ENCODE data around the gene GPX4. TPM values are rescaled to one million over a fixed set of nuclear protein-coding genes. Genes with fewer than 3 reads are reported as not detected.

Gene GPX4
- total RNA-seq, 1 donor from 2014 or later, result 205 TPM

DNA sequence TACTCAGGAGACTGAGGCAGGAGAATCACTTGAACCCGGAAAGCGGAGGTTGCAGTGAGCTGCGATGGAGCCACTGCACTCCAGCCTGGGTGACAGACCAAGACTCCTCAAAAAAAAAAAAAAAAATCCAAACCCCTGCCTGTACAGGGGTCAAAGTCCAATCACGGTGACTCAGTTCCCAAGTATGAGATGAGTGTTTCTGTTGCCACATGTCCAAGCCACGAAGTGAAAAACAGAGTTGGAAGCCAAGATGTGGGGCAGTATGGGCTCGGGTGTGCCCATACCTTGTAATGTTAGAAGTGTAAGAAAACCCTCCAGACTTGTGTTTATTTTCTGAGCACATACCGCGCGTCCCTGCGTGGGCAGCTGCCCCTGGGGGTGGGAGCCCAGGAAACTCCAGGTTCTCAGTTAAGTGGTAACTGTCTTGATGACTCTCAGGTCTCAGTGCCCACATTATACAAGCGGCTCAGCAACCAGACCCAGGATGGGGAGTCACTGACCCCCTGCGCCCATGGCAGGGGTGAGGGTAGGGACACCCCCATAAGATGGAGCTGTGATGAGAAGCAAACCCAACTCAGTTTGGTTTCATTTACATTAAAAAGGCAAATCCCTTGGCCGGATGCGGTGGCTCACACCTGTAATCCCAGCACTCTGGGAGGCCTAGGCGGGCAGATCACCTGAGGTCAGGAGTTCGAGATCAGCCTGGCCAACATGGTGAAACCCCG lies 1.2 kb upstream of the GPX4 start:
- DNase-seq (ENCODE audit: low read depth), result peak; percentile 100

DNA sequence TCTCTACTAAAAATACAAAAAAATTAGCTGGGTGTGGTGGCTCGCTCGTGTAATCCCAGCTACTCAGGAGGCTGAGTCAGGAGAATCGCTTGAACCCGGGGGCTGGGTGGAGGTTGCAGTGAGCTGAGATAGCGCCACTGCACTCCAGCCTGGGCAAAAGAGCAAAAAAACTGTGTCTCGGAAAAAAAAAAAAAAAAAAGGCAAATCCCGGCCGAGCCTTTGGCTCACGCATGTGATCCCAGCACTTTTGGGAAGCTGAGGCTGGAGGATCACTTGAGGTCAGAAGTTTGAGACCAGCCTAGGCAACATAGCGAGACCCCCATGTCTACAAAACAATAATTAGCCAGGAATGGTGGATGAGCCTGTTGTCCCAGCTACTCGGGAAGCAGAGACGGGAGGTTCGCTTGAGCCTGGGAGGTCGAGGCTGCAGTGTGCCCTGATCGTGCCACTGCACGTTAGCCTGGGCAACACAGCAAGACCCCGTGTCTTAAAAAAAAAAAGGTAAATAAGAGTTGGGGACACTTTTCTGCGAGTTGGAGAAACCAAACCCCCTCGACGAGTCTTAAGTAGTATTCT lies 574 bp upstream of the GPX4 start:
- DNase-seq (ENCODE audit: low read depth), result peak; percentile 19

DNA sequence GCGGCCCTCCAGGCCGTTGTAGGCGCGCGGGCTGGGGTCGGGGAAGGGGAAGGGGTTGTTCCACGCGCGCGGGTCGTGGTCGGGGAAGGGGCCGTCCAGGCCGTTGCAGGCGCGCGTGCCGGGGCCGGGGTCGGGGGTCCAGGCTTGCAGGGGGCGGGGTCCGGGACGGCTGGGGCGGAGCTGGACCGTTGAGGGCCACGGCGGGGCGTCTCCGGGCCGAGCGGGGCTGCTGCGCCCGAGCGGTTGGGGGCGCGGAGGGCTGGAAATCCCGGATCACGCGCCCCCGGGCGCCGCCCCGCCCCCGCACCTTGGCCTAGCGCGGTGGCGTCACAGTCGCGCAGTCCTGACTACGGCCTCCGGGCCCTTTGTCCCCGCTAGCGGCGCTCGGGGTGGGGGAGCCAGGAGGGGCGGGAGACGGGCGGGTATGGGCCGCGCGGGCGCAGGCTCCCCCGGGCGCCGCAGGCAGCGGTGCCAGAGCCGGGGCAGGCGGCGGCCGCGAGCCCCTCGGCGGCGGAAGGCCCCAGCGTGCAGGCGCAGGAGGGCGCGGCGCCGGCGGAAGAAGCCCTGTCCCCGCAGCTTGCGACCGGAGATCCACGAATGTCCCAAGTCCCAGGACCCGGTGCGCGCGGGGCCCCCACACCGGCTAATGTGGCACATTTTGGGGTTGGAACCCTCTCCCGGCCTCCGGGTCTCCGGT lies 665 bp downstream of the GPX4 start:
- DNase-seq (ENCODE audit: low read depth), result peak; percentile 33

DNA sequence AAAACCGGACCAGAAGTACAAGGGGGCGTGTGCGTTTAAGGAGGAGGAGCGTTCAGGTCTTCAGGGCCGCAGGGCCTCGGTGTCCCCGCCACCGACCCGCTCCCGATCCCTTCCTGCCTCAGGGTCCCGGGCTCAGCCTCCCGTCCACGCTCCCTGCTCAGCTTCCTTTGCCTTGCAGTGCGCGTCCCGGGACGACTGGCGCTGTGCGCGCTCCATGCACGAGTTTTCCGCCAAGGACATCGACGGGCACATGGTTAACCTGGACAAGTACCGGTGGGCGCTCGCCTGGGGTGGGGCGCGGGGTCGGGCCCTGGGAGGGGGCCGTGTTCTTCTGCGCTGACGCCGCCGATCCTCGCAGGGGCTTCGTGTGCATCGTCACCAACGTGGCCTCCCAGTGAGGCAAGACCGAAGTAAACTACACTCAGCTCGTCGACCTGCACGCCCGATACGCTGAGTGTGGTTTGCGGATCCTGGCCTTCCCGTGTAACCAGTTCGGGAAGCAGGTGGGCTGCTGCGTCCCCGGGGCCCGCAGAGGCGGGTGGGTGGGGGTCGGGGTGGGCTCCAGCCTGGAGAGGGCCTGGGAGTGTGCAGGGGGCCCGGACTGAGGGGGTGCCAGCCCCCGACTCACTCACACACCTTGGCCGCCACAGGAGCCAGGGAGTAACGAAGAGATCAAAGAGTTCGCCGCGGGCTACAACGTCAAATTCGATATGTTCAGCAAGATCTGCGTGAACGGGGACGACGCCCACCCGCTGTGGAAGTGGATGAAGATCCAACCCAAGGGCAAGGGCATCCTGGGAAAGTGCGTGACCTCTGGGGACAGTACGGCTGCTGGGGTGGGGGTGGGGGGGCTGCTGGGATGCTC lies 1.4 kb downstream of the GPX4 start:
- DNase-seq (ENCODE audit: low read depth), result peak; percentile 18

DNA sequence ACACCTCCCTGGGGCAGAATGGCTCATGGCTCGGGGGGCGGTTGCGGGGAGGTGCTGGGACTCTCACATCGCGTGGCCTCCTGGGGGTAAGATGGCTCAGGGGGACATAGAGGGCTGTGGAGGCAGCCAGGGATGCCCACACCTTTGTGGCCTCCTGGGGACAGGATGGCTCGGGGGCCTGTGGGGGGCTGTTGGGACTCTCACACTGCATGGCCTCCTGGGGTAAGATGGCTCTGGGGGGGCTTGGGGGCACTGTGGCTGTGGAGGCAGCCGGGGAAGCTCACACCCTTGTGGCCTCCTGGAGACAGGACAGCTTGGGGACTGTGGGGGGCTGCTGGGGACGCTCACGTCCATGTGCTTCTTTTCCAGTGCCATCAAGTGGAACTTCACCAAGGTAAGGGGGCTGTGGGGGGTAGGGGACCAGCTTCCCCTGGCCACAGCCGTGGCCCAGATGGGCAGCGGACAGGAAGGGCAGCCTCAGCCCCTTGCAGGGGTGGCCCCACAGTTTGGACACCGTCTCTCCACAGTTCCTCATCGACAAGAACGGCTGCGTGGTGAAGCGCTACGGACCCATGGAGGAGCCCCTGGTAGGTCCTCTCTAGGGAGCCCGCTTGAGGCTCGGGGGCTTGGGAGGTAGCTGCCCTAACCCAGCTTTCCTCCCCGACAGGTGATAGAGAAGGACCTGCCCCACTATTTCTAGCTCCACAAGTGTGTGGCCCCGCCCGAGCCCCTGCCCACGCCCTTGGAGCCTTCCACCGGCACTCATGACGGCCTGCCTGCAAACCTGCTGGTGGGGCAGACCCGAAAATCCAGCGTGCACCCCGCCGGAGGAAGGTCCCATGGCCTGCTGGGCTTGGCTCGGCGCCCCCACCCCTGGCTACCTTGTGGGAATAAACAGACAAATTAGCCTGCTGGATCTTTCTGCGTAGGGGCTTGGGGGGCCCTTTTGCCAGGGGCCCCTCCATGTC lies 2.4 kb downstream of the GPX4 start:
- DNase-seq (ENCODE audit: low read depth), result no peak

DNA sequence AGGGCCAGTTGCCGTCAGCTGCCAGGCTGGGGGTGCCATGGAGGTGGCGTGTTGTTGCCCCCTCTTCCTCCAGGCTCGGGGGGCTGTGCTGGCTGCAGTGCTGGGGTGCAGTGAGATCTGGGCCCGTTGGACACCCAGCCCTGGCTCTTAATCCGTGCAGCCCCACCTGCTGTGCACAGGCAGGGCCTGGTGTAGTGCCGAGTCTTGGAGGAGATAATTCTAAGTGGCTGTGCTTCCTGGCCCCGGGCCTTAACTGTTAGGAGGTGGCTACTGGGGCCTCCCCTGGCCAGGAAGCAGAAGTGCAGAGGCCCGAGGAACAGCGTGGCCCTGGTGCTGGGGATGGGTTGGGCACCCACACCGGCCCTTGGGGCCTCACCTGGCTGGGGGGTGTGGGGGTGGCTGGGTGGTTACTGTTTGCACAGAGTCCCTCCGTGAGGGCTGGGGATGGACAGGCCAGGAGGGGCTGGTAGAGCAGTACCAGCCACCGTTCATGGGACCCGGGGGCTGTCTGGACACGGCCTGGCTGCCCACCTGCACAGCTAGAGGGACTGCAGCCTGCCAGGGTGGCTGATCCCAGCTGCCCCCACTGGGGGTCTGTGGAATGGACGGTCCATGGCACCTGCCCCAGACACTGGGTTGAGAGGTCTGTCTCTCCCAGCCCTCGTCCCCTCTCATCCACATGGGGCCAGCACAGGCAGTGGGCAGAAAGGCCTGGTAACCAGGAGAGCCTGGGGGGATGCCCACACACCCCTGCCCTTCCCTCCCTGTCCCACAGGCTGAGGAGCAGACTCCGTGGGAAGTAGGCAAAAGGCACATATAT lies 3.3 kb downstream of the GPX4 start:
- DNase-seq (ENCODE audit: low read depth), result peak; percentile 38

DNA sequence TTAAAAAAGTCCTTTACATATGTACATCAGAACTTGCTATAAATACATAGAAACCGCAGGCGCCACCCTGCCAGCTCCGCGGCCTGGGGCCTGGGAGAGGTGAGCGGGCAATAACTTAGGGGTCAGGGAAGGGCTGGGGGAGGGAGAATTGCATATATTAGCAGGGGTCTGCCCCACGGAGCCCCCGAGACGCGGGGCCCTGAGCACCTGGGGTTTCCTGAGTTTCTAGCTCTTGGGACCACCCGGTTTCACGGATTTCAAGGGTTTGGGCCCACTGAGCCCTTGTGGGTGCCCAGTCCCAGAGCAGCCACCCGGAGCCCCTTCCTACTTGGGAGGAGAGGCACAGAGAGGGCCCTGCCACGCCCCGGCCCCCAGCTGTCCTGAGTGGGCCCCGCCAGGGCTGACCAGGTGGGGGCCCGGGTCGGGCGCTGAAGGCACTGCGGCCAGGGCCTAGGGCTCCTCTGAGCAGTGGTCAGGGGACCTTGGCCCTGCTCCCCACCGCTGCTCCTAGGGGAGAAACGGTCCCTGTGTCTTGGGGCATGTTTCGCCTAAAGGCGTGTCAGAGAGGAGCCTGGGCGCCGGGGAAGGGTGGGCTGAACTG lies 4.0 kb downstream of the GPX4 start:
- no peak for DNase-seq (ENCODE audit: low read depth)

DNA sequence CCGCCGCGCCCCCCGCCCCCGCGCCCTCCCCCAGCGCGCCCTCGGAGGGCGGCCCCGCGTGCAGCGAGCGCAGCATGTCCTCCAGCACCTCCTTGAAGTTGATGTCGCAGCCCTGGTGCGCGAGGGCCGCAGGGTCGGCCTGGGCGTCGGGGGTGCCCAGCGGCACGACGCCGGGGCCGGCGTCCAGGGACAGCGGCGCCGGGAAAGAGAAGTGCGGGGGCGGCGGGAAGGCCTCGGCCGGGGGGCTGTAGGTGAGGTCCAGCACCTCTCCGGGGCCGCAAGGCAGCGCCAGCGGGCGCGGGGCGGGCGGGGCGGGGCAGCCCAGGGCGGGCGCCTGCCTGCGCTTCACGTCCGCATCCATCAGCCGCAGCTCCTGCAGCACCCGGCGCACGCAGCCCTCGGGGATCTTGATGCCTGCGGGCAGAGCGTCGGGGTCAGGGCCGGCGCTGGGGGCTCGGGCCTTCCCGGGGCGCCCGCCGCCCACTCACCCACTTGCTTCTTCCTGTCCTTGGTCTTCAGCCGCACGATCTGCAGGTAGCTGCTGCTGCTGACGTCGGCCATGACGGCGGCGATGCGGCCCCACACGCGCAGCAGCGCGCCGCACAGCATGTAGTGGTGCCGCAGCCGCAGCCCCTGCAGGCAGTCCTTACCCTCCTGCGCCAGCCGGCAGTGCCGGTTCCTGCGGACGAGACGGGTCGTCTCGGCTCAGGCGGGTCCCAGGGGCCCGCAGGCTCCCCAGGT lies 4.7 kb downstream of the GPX4 start:
- DNase-seq (ENCODE audit: low read depth), result no peak

DNA sequence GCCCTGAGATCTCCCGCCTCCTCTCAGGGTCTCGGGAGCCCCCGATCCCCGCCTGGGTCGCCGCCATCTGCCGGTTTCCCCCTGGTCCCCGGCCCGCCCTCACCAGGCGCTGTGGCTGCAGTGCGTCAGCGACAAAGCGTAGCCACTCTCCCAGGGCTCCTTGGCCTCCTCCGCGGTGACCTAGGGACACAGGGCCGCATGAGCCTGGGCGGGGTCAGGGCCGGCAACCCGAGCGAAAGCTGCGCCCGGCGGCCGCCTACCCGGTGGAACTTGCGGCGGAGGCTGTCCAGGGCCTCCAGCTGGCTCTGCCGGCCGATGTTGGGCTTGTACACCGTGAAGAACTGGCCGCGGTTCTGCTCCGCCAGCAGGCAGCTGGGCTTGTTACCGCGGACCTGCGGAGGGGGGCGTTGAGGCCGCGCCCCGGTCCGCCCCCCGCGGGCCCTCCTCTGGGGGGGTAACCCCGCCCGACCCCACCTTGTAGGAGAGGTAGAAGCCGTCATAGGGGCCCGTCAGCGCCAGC lies 5.3 kb downstream of the GPX4 start:
- DNase-seq (ENCODE audit: low read depth), result no peak

DNA sequence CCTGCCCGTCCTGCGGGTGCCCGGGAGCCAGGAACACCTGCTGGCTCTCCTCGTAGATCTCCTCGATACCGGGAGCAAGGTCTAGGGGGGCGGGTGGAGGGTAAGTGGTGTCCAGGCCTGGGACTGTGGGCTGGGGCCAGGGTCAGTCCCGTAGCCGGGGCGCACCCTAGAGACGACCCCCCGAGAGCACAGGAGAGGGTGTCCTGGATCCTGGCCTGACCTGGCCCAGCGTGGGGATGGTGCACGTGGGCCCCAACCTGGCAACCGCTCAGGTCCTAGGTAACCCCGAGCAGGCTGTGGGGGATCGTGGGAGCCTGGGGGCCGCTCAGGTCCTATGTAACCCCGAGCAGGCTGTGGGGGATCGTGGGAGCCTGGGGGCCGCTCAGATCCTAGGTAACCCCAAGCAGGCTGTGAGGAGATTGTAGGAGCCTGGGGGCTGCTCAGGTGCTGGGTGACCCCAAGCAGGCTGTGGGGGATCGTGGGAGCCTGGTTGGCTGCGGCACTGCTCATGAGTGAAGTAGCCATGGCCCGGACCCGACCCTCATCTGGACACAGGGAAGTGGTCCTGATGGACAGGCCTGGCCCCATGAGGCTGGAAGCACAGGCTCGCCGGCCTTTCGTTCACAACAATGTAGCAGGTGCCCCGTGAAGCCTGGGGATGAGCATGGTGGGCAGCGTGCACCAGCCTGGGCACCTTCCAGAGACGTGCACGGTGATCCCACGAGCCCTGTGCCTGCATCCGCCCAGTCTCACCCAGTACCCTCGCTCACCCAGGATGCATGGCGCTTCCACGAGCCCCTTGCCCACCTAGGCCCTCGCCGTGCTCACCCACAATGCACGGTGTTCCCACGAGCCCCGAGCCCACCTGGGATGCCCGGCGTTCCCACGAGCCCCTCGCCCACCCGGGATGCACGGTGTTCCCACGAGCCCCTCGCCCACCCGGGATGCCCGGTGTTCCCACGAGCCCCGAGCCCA lies 6.2 kb downstream of the GPX4 start:
- no peak for DNase-seq (ENCODE audit: low read depth)

DNA sequence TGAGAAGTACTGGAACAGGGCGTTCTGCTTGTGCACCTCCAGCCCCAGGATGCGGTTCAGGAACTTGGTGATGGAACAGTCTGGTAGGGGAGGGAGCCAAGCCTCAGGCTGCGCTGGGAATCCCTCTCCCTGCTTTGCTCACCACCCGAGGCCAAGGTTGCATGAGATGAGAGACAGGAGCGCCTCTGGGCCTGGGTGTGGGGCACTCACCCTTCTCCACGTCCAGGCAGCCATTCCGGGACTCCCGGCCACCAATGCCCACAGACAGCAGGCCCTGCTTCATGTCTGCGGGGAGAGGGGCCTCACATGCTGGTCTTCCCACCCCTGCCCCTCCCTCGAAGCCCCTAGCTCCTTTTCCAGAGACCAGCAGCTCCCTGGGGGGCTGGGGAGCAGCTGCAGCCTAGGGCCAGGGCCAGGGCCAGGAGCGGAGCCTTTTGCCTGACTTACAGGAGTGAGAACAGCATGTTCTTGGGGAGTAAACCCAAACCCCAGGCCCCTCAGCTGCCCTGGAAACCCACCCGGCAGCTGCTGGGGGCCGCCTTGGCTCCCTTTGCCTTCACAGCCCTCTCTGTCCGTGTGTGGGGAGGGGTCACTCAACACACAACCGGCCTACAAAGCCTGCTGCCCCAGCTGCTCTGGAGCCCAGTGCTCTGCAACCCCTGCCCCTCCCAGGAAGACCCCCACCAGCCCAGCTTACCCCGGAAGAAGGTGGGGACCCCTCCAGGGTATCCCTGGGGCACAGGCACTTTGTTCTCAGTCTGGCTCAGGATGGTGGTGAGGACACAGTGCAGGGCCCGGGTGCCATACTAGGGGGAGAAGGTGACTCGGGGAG lies 7.2 kb downstream of the GPX4 start:
- no peak for DNase-seq (ENCODE audit: low read depth)

DNA sequence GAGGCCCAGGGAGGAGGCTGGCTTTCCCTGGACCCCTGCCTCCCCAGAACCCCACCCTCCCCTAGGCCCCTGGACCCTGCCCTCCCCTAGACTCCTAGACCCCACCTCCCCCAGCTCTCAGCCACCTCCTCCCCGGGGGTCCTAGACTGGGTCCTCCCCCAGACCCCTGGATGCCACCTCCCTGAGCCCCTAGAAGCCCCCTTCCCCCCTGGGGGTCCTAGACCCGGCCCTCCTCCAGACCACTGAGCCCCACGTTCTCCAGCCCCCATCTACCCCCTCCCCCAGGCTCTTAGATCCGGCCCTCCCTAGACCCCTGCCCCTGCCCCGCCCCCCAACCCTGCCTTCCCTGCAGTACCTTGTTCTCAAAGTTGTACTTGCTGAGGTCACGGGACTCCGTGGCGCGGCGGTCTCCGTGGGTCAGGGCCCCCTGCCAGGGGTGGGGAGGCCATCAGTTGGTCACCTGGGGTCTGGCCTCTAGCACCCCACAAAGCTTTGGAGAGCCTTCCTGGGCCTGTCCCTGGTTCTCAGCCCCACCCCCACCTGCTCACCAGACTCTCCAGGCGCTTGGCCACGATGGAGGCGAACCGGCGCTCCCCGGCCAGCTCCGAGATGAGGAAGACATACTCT lies 8.0 kb downstream of the GPX4 start:
- DNase-seq (ENCODE audit: low read depth), result no peak

DNA sequence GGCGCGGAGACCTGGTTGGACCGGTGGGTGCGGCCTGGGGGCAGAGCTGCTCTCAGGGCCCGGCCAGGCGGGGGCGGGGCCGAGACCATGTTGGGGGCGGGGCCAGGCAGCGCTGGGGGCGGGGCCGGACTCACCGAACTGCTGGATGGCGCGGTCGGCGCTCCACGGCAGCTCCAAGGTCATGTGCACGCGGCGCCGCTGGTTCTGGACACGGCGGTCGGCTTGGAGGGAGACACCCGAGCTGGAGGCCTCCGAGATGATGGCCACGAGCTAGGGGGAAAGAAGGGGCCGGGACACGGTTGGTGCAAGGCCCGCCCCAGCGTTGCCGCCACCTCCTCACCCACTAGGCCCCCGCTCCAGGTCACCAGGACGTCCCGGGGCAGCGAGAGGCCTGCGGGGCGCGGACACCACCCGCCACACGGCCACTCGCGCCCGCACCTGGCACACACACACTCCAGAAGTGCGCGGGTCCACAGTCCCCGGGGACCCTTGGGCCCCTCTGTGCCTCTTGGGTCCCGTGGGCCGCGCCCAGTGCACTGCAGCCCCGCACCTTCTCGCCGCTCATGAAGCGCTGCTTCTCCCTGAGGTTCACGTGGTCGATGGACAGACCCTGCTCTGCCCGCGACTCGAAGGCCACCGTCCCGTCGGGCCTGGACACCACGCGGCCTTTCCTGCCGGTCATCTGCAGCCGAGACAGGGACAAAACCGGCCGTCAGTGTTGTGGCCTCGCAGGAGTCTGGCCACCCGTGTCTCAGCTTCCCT lies 8.7 kb downstream of the GPX4 start:
- DNase-seq (ENCODE audit: low read depth), result no peak

DNA sequence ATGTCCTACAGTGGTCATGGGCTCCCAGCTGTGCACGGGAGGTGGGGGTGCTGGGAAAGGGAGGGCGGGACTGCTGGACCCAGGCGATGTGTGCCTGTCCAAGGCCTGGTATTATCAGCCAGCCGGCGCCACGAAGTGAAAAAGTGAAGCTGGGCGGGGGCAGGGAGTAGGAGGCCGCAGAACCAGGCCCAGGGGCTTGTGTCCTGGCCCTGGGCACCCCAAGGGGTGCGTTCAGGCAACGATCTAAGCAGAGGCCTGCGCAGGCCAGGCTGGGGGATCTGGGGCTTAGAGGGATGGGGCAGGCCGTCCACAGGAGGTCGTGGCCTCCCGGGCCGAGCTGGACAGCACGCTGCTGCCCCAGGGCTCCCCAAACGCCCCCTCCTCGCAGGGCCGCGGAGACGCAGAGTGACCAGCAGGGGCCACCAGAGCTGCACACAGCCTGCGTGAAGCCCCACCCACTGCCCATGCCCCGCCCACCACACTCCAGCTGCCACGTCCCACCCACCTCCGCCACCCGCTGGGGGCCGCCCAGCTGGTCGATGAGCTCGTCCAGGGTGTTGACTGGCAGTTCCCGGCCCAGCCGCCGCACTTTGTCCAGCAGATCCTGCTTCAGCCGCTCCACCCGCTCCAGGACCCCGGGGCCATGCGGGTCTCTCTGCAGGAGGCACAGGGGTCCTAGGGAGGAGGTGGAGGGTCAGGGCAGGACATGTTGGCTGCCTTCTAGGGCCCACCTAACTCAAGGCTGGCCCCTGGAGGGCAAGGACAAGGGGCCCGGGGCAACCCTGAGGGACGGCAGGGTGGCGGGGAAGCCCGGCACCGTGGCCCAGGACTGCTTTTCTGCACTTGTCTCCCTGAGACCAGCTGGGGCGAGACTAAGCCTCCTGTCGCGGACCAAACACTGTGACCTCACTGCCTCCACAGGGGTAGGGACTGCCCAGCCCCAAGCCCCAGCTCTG lies 9.5 kb downstream of the GPX4 start:
- peak; percentile 64 for DNase-seq (ENCODE audit: low read depth)

All from renal cortical epithelial cell (primary cell).